BJ (cell line): Measurements from ENCODE around the gene PGAP6. TPM values are rescaled to one million over a fixed set of nuclear protein-coding genes. Genes with fewer than 3 reads are reported as not detected.
"Not testable (repeated sequence)": the region's sequence is repeated elsewhere in the genome, so short reads cannot be mapped to it uniquely, and the experiment has no call there.

Experiments used
- CTCF ChIA-PET: fragments of 350-600 bp; formaldehyde crosslinking; extraction: SDS; loops from one replicate; lab custom pipeline; 2021; ENCODE audit warnings: antibody characterized with exemption, inconsistent platforms; lab: Yijun Ruan, JAX
- POLR2A ChIA-PET: fragments of 300-600 bp; sonication (Branson Sonifier 250); formaldehyde crosslinking; extraction: SDS; loops from one replicate; lab custom pipeline; 2021; ENCODE audit warnings: antibody characterized with exemption; lab: Charles Lee
- DNase-seq: peaks from one replicate; pipeline ENCODE4 v3.0.0-alpha.2; 2011; ENCODE audit warnings: low read depth
- H3K27me3 ChIP-seq: 2 replicates; pipeline ENCODE4 v1.6.0; 2011; ENCODE audit warnings: low read length; ENCODE audit not compliant: control insufficient read depth, insufficient read depth
- H3K36me3 ChIP-seq: 2 replicates; pipeline ENCODE4 v1.5.1; 2011; ENCODE audit warnings: low read length; ENCODE audit not compliant: control insufficient read depth, insufficient read depth
- H3K4me3 ChIP-seq: 2 replicates; pipeline ENCODE4 v1.5.1; 2011; ENCODE audit warnings: low read depth, mild to moderate bottlenecking, control low read depth, low read length
- polyA plus RNA-seq: library from polyadenylated mRNA; depleted of rRNA; stranded (reverse); fragments of >200 nt; gene quantifications from 2 replicates; pipeline ENCODE4 v1.2.3, GENCODE V29; 2011
- TF ChIP-seq, protein P1 (sequence below): IDR thresholded peaks from 2 replicates; pipeline ENCODE4 v1.5.1; 2011; ENCODE audit warnings: low read depth, mild to moderate bottlenecking, control low read depth, inconsistent platforms, low read length, moderate library complexity; ENCODE audit not compliant: insufficient read depth

The PGAP6 gene
- polyA plus RNA-seq, 1 experiment = 131 TPM

DNA sequence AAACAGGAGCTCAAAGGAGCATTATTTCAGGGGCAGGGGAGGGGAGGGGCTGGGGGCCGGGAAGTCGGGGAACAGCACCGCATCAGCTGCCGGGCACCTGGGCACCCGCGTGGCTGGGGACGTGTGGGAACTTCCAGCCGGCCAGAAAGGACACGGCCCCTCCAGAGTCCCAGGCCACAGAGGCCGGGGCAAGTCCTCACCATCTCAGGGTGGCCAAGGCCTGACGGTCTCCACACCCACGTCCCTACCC is 1.1 kb downstream of the PGAP6 start:
- ChIA-PET CTCF (no interaction called here), POLR2A (no interaction called here)
- DNase-seq = no peak
- H3K36me3 ChIP-seq = peaks cover 7% of the 10 kb centered on the region
- TF ChIP-seq, protein P1, sequence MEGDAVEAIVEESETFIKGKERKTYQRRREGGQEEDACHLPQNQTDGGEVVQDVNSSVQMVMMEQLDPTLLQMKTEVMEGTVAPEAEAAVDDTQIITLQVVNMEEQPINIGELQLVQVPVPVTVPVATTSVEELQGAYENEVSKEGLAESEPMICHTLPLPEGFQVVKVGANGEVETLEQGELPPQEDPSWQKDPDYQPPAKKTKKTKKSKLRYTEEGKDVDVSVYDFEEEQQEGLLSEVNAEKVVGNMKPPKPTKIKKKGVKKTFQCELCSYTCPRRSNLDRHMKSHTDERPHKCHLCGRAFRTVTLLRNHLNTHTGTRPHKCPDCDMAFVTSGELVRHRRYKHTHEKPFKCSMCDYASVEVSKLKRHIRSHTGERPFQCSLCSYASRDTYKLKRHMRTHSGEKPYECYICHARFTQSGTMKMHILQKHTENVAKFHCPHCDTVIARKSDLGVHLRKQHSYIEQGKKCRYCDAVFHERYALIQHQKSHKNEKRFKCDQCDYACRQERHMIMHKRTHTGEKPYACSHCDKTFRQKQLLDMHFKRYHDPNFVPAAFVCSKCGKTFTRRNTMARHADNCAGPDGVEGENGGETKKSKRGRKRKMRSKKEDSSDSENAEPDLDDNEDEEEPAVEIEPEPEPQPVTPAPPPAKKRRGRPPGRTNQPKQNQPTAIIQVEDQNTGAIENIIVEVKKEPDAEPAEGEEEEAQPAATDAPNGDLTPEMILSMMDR = no peak
- H3K4me3 ChIP-seq = peak overlapping the region; percentile 89
- no peaks in the 10 kb centered on the region for H3K27me3 ChIP-seq

DNA sequence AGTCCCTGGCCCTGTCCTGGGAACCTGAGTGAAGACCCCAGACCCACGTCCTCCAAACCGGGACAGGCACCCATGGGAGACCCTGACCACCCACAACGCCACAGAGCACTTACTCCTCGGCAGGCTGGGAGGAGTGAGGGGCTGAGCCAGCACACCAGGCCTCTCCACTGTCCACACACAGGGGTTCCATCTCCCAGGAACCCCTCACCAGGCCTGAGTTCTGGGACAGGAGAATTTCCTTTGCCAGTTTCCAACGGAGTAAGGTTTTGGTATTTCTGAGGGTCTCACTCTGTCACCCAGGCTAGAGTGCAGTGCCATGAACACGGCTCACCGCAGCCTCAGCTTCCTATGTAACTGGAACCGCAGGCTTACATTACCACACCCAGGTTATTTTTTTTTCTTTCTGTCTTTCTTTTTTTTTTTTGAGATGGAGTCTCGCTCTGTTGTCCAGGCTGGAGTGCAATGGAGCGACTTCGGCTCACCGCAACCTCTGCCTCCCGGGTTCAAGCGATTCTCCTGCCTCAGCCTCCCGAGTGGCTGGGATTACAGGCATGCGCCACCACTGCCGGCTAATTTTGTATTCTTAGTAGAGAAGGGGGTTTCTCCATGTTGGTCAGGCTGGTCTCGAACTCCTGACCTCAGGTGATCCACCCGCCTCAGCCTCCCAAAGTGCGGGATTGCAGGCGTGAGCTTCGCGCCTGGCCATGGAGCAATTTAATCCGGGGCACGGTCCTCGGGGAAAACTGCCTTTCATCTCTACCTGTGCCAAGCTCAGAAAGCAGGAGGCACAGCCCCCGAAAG is 1.6 kb downstream of the PGAP6 start:
- CTCF ChIA-PET = no interaction called here

DNA sequence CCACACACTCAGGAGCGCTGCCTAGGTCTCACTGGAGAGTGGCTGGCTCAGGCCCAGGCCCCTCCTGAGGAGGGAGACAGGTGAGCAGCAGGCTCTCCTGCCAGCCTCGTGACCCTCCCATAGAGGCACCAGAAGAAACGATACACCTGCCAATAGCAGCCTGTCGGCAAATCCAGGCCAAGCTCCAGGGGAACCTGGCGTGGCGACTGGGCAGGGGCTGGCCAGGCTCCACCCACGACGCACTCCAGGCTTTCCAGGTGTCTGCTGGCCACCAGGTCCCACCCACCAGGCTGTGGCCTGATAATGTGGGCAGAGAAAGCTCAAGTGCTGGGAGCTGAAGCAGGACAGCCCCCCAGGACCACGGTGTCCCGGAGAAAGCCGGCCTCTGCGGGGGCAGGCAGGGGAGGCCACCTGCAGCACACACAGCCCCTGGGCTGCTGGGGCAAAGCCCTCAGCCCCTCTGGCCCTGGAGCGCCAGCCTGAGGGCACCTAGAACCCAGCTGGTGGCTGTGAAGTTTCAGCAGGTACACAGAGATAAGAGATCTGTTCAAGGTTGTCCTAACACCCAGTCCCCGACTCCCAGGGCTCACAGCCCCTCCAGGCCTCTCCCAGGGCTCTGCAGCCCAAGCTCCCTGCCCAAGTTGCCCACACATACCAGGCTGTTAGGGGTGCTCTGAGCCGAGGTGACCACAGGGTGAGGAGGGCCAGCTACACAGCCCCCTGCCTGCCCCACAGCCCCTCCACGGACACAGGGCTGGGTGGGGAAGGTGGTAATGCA is 2.4 kb downstream of the PGAP6 start:
- CTCF ChIA-PET = interaction anchor here (1.5 kb wide), 1 partner anchor 22 kb away, joined by 3 read pairs; the partner anchor contains the start of gene DECR2
- no peaks in the 10 kb centered on the region for H3K27me3 ChIP-seq
- H3K4me3 ChIP-seq = no peak overlapping the region
- POLR2A ChIA-PET = no interaction called here
- no peak for DNase-seq
- peaks cover 15% of the 10 kb centered on the region for H3K36me3 ChIP-seq
- TF ChIP-seq, protein P1 = no peak

More for the DNA sequence above, 1.6 kb downstream of the PGAP6 start:
- H3K27me3 ChIP-seq = no peaks in the 10 kb centered on the region
- POLR2A ChIA-PET = no interaction called here
- H3K36me3 ChIP-seq = peaks cover 8% of the 10 kb centered on the region
- H3K4me3 ChIP-seq = peak overlapping the region; percentile 89
- DNase-seq = no peak
- TF ChIP-seq, protein P1 = no peak

DNA sequence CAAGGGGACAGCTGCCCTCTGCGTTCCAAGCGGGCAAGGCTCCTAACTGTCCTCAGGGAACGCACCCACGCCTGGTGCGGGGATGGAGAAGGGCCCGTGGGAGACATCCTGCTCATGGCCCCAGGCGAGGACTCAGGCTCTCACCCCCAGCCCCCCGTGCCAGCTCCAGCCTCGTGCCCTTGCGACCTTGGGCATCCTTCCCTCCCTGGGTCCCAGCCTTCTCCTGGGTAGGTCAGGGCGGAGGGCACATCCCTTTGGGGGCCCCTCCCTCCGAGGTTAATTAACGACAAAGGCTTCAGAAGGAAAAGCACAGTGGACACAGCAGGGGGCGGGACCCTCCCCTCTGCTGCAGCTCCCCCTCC is 3.0 kb downstream of the PGAP6 start:
- TF ChIP-seq, protein P1 = no peak
- peaks cover 18% of the 10 kb centered on the region for H3K36me3 ChIP-seq
- H3K4me3 ChIP-seq = no peak overlapping the region
- ChIA-PET POLR2A (no interaction called here), CTCF (interaction anchor here (1.5 kb wide), 1 partner anchor 23 kb away, joined by 3 read pairs; the partner anchor contains the start of gene DECR2)
- DNase-seq = no peak
- H3K27me3 ChIP-seq = no peaks in the 10 kb centered on the region

DNA sequence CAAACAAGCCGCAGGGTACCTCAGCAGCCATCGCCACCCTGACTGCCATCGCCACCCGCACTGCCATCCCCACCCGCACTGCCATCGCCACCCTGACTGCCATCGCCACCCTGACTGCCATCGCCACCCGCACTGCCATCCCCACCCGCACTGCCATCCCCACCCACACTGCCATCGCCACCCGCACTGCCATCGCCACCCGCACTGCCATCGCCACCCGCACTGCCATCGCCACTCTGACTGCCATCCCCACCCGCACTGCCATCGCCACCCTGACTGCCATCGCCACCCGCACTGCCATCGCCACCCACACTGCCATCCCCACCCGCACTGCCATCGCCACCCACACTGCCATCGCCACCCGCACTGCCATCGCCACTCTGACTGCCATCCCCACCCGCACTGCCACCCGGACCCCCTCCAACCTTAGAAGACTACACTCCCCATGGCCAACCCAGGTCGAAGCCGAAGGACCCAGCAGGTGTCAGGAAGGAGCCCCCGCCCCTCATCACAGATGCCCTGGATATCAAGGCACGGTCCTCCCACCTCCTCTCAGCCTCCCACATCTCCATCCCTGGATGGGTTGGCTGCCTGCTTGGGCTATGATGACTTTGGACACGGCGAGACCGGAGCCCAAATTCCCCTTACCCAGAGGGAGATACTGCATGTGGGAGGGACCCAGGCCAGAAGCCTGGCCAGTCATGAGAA is 3.5 kb downstream of the PGAP6 start:
- CTCF ChIA-PET = interaction anchor here (1.5 kb wide), 1 partner anchor 23 kb away, joined by 3 read pairs; the partner anchor contains the start of gene DECR2
- POLR2A ChIA-PET, H3K27me3 ChIP-seq, DNase-seq, H3K4me3 ChIP-seq: not testable (repeated sequence)
- H3K36me3 ChIP-seq = peaks cover 18% of the 10 kb centered on the region
